GM23248 (cell line): ENCODE measurements around the gene COX7A2. TPM values are rescaled to one million over a fixed set of nuclear protein-coding genes. Genes with fewer than 3 reads are reported as not detected.

Experiments
- DNase-seq: peaks from one replicate; pipeline ENCODE4 v3.0.0-alpha.2; 2015
- H2AFZ ChIP-seq: fragments of 200-600 bp; sonication (generic); 2 replicates; pipeline ENCODE4 v1.6.1; 2016; ENCODE audit warnings: antibody characterized with exemption
- H3F3A ChIP-seq: fragments of 200-600 bp; sonication (generic); 2 replicates; pipeline ENCODE4 v1.6.1; 2016; ENCODE audit warnings: mild to moderate bottlenecking, antibody characterized with exemption, mixed run types; ENCODE audit not compliant: insufficient read depth
- H3K27ac ChIP-seq: fragments of 200-600 bp; sonication (generic); 2 replicates; pipeline ENCODE4 v1.5.1; 2016; ENCODE audit warnings: mild to moderate bottlenecking
- H3K27me3 ChIP-seq: fragments of 200-600 bp; sonication (generic); replicated peaks from 2 replicates; pipeline ENCODE4 v1.6.1; 2016; ENCODE audit warnings: mild to moderate bottlenecking; ENCODE audit not compliant: insufficient read depth
- H3K36me3 ChIP-seq: fragments of 200-600 bp; sonication (generic); 2 replicates; pipeline ENCODE4 v1.6.1; 2016; ENCODE audit warnings: low read depth, mild to moderate bottlenecking
- H3K4me1 ChIP-seq: fragments of 200-600 bp; sonication (generic); 2 replicates; pipeline ENCODE4 v1.6.1; 2016; ENCODE audit warnings: mild to moderate bottlenecking; ENCODE audit not compliant: insufficient read depth
- H3K4me2 ChIP-seq: fragments of 200-600 bp; sonication (generic); one replicate; pipeline ENCODE4 v1.6.1; 2016; ENCODE audit warnings: mild to moderate bottlenecking; ENCODE audit not compliant: unreplicated experiment
- H3K4me3 ChIP-seq: fragments of 200-600 bp; sonication (generic); 2 replicates; pipeline ENCODE4 v1.5.1; 2016; ENCODE audit warnings: mild to moderate bottlenecking
- H3K79me2 ChIP-seq: fragments of 200-600 bp; sonication (generic); 2 replicates; pipeline ENCODE4 v1.6.1; 2016; ENCODE audit warnings: mild to moderate bottlenecking; ENCODE audit not compliant: insufficient read depth
- H3K9ac ChIP-seq: fragments of 200-600 bp; sonication (generic); 2 replicates; pipeline ENCODE4 v1.6.1; 2016; ENCODE audit warnings: mild to moderate bottlenecking
- H3K9me2 ChIP-seq: fragments of 200-600 bp; sonication (generic); 2 replicates; pipeline ENCODE4 v1.6.1; 2016; ENCODE audit warnings: mixed run types, mild to moderate bottlenecking, moderate library complexity; ENCODE audit not compliant: insufficient read depth
- H3K9me3 ChIP-seq: fragments of 200-600 bp; sonication (generic); one replicate; pipeline ENCODE4 v1.6.1; 2017; ENCODE audit warnings: low read depth
- H4K20me1 ChIP-seq: fragments of 200-600 bp; sonication (generic); 2 replicates; pipeline ENCODE4 v1.6.0; 2016; ENCODE audit not compliant: insufficient read depth
- EZH2 ChIP-seq: fragments of 200-600 bp; sonication (generic); IDR thresholded peaks from 2 replicates; pipeline ENCODE4 v1.6.1; 2018; ENCODE audit warnings: antibody characterized with exemption, mild to moderate bottlenecking; ENCODE audit not compliant: insufficient read depth, poor library complexity, severe bottlenecking
- EZH2phosphoT487 ChIP-seq: fragments of 200-600 bp; sonication (generic); IDR thresholded peaks from 2 replicates; pipeline ENCODE4 v1.6.1; 2018; ENCODE audit warnings: antibody characterized with exemption, moderate library complexity, mild to moderate bottlenecking, low read depth; ENCODE audit not compliant: insufficient read depth
- WGBS, 2 experiments: methylation state at CpG; one replicate each; pipeline ENCODE4 v1.1.6; 2015 to 2017; ENCODE audit warnings: low lambda C conversion rate in 2 of 2, low coverage in 1 of 2; ENCODE audit errors: missing lambda C conversion rate in 2 of 2; 5-methylcytosine and 5-hydroxymethylcytosine counted together
- in situ Hi-C: fragments of 300-500 bp; cut with MboI; formaldehyde crosslinking; loops from 2 replicates; pipeline ENCODE4 v1.15.0; 2020
- polyA plus RNA-seq: library from polyadenylated mRNA; unstranded; fragments of >200 nt; fragmentation: Nextera tagmentation; extraction: Ambion mirVana; gene quantifications from 2 replicates; pipeline ENCODE4 v1.2.1, GENCODE V29; 2016
- total RNA-seq: library from RNA; depleted of rRNA; stranded (reverse); fragments of >200 nt; shearing (Covaris generic); gene quantifications from 2 replicates; pipeline ENCODE4 v1.2.3, GENCODE V29; 2014

Gene COX7A2
- total and polyA plus RNA-seq, 2 experiments from 2014 or later, result 166 to 666 TPM

DNA sequence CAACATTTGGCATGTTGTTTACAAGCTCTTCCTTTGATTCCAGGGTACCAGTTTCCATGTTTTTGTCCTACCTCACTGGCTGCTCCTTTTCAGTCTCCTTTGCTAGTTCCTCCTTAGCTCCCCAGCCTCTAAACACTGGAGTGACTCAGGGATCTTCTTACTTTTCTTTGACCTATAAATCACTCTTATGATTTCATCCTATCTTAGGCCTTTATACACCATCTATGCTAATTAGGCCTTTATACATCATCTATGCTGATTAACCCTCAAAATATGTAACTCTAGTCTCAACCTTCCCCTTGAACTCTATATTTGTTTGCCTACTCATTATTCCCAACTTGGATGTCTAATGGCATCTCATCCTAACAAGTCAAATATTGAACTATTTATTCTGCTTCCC lies 31.5 kb upstream of the COX7A2 start:
- no peaks in the 10 kb centered on the region for H3K27me3 ChIP-seq
- peaks cover 8% of the 10 kb centered on the region; the same call in 1 of the 2 replicates for H3K36me3 ChIP-seq
- H2AFZ ChIP-seq, result no peak overlapping the region
- H3K9me3 ChIP-seq, result no peaks in the 10 kb centered on the region
- H3F3A ChIP-seq, result peaks cover 15% of the 10 kb centered on the region
- 0 out of 2 replicates have a peak, but pooled peaks cover 13% of the 10 kb centered on the region for H4K20me1 ChIP-seq
- peak overlapping the region; percentile 61 for H3K27ac ChIP-seq
- peak overlapping the region; percentile 51 for H3K4me2 ChIP-seq
- in situ Hi-C loops, result no loop called here
- H3K9me2 ChIP-seq, result no peaks in the 10 kb centered on the region
- H3K4me1 ChIP-seq, result peaks cover 51% of the 10 kb centered on the region
- TF ChIP-seq EZH2 (no peak), EZH2phosphoT487 (no peak)
- H3K4me3 ChIP-seq, result 0 out of 2 replicates have a peak overlapping the region, but pooled peaks have one; percentile 1
- H3K79me2 ChIP-seq, result peaks cover 96% of the 10 kb centered on the region
- peak; percentile 81 for DNase-seq
- no peak overlapping the region for H3K9ac ChIP-seq

DNA sequence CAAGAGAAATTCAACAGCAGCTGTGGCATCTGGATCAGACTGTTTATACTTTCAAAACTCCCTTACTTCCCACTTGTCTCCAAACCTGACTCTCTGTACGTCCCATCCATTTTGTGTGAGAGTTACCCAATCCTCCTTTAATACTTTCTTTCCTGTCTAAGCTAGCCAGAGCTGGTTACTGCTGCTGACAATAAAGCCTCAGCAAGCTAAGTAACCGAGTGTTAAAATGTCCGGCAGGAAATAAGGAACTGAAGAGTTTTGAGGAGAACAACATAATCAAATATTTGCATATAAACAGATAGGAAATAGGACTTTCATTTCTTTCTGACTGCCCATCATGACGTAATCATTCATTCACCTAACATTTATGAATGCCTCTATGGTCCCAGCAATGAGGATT lies 29.4 kb upstream of the COX7A2 start:
- H3K27ac ChIP-seq, result no peak overlapping the region
- H3K4me1 ChIP-seq, result peaks cover 37% of the 10 kb centered on the region
- no peak overlapping the region for H3K4me2 ChIP-seq
- H3K9me3 ChIP-seq, result no peaks in the 10 kb centered on the region
- H3K79me2 ChIP-seq, result peaks cover 96% of the 10 kb centered on the region
- H3K36me3 ChIP-seq, result peaks cover 8% of the 10 kb centered on the region; the same call in 1 of the 2 replicates
- no peak for DNase-seq
- 0 out of 2 replicates have a peak, but pooled peaks cover 8% of the 10 kb centered on the region for H4K20me1 ChIP-seq
- WGBS, 2 experiments, result 82 to 90% methylated on average over 4 of the region's 4 CpGs
- no peak overlapping the region for H2AFZ ChIP-seq
- no peak overlapping the region for H3K4me3 ChIP-seq
- H3K9ac ChIP-seq, result no peak overlapping the region
- no peaks in the 10 kb centered on the region for H3K27me3 ChIP-seq
- H3K9me2 ChIP-seq, result no peaks in the 10 kb centered on the region
- peaks cover 22% of the 10 kb centered on the region for H3F3A ChIP-seq
- in situ Hi-C loops, result no loop called here
- TF ChIP-seq EZH2 (no peak), EZH2phosphoT487 (no peak)

DNA sequence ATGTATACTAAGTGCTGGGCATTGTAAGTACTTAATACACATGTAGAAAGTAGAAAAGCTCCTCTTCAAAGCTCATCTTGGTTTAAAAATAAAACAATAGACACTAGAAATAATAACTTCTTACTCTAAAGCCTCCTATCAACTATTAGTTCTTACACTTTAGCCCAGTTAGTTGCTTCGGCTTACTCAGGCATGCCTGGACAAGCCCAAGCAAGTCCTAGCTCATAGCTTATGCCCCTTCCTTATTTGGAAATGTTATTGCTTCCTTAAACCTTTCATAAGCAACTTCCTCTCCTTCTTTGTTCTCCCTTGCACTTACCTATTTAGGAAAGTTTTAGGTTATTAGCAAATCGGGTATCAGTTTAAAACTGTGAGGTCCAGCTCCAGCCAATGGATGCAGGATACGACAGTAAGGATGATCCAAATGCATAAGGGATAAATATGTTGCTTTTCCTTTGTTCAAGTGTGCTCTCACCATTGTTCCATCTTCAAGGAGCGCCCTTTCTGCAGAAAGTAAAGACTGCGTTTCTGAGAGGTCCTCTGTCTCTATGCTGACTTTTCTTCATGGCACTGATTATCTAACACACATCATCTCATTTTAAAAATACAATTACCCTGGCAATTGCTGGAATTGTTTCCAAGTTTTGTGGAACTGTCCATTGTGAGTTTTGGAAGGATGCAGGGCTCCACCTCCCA lies 28.7 kb upstream of the COX7A2 start:
- peaks cover 27% of the 10 kb centered on the region for H3F3A ChIP-seq
- H4K20me1 ChIP-seq, result peaks cover 10% of the 10 kb centered on the region; the same call in 1 of the 2 replicates
- H3K4me2 ChIP-seq, result no peak overlapping the region
- H3K36me3 ChIP-seq, result peaks cover 8% of the 10 kb centered on the region; the same call in 1 of the 2 replicates
- peak overlapping the region; percentile 2 for H3K27ac ChIP-seq
- no peak overlapping the region for H2AFZ ChIP-seq
- no peak for TF ChIP-seq EZH2
- TF ChIP-seq EZH2phosphoT487, result no peak
- DNase-seq, result peak; percentile 26
- in situ Hi-C loops, result no loop called here
- H3K9me2 ChIP-seq, result no peaks in the 10 kb centered on the region
- H3K9me3 ChIP-seq, result no peaks in the 10 kb centered on the region
- H3K9ac ChIP-seq, result no peak overlapping the region
- peaks cover 96% of the 10 kb centered on the region for H3K79me2 ChIP-seq
- H3K4me3 ChIP-seq, result no peak overlapping the region
- H3K27me3 ChIP-seq, result no peaks in the 10 kb centered on the region
- WGBS, 2 experiments, result 94 to 95% methylated on average over 5 of the region's 5 CpGs
- peaks cover 45% of the 10 kb centered on the region for H3K4me1 ChIP-seq

DNA sequence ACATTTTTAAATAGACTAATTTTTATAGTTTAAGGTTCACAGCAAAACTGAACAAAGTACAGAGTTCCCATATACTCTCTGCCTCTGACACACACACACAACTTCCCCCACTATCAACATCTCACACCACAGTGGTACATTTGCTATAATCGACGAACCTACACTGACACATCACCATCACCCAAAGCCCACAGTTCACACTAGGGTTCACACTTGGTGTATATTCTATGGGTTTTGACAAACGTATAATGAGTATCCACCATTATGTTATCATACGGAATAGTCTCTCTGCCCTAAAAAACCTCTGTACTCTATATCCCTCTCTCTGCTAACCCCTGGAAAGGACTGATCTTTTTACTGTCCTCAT lies 25.4 kb upstream of the COX7A2 start:
- Histone ChIP-seq H3K9me2 (no peaks in the 10 kb centered on the region), H3K27me3 (no peaks in the 10 kb centered on the region), H3K9ac (no peak overlapping the region), H3K4me2 (no peak overlapping the region), H3K4me1 (peaks cover 24% of the 10 kb centered on the region), H2AFZ (no peak overlapping the region), H3K4me3 (no peak overlapping the region), H3K27ac (no peak overlapping the region), H4K20me1 (peaks cover 14% of the 10 kb centered on the region; the same call in 1 of the 2 replicates), H3K36me3 (peaks cover 12% of the 10 kb centered on the region; the same call in 1 of the 2 replicates), H3K9me3 (no peaks in the 10 kb centered on the region), H3K79me2 (peaks cover 100% of the 10 kb centered on the region), H3F3A (peaks cover 12% of the 10 kb centered on the region)
- no peak for TF ChIP-seq EZH2phosphoT487
- TF ChIP-seq EZH2, result no peak
- WGBS, 2 experiments, result 96% methylated on average over 4 of the region's 4 CpGs
- in situ Hi-C loops, result no loop called here
- DNase-seq, result no peak
